ENCODE results near the gene ZNF597.
"Not testable (repeated sequence)": the region's sequence is repeated elsewhere in the genome, so short reads cannot be mapped to it uniquely, and the experiment has no call there.

ZNF597 gene

DNA sequence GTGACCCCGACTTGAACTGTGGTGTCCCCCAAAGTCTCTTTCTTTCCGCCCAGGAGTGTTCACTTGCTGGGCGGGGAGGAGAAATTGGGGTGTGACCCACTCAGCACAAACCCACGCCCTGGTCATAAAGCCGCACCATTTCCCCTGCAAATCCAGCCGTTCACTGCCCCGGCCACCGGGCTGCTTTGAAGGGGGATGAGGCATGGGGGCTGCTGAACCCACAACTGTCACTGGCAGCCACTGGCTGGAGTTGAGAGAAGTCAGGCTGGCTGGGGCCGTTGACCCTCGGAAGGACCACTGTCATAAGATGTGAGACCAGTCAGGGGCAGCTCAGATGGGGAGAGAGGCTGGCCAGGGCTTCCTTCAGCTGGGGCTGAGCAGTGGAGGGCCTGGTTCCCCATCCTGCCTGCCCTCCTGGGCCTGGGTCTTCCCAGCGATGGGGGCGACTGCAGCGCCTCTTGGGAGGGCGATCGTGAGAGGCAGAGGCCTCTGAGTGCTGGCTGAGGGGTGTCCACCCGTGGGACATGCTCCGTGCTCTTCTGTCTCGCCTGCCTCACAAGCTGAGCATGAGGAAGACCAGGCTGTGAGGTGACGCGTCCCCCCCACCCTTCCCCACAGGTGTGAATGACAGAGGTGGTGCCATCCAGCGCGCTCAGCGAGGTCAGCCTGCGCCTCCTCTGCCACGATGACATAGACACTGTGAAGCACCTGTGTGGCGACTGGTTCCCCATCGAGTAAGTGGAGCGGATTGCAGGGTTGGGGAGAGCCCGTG, 32.5 kb upstream of the ZNF597 start:
- DNase-seq = no peak

DNA sequence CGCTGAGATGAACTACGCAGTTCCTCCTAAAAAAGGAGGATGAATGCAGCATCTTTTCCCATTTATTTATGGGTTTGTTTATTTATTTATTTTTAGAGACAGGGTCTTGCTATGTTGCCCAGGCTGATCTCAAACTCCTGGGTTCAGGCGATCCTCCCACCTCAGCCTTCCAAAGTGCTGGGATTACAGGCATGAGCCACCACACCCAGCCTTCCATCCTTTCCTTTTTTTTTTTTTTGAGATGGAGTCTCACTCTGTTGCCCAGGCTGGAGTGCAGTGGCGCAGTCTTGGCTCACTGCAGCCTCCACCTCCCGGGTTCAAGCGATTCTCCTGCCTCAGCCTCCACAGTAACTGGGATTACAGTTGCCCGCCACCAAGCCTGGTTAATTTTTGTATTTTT, 31.6 kb upstream of the ZNF597 start:
- DNase-seq = not testable (repeated sequence)

DNA sequence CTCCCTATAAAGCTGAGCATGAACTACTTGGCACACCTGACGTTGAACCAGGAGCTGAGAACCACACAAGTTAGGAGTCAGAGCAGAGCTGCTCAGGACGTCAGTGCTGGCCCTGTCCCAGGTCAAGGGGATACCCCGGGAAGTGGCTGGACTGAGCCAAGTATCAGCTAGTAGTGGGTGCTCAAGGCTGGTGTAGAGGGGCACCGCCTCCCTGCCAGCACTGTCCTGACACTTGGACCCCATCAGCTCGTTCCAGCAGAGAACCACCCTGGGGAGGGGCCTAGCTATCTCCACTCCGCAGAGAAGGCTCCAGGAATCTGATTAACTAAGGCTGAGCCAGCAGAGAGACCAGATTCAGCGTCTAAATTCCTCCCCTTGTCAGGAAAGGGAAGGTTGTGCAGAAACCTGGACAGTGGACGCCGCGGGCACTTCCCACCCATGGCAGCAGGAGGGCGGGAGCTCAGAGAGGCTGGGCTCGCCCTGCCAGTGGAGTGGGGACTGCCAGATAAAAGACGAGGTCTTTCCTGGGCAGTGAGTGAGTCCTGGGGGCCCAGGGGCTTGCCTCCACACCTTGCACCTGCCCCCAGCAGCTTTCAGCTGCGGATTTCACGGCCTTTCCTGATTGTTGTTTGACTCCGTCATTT, 31.0 kb upstream of the ZNF597 start:
- DNase-seq = no peak

DNA sequence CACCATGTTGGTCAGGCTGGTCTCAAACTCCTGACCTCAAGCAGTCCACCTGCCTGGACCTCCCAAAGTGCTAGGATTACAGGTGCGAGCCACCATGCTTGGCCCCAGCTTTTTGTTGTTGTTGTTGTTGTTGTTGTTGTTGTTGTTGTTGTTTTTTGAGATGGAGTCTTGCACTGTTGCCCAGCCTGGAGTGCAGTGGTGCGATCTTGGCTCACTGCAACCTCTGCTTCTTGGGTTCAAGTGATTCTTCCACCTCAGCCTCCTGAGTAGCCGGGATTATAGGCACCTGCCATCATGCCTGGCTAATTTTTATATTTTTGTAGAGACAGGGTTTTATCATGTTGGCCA, 30.3 kb upstream of the ZNF597 start:
- DNase-seq = not testable (repeated sequence)

DNA sequence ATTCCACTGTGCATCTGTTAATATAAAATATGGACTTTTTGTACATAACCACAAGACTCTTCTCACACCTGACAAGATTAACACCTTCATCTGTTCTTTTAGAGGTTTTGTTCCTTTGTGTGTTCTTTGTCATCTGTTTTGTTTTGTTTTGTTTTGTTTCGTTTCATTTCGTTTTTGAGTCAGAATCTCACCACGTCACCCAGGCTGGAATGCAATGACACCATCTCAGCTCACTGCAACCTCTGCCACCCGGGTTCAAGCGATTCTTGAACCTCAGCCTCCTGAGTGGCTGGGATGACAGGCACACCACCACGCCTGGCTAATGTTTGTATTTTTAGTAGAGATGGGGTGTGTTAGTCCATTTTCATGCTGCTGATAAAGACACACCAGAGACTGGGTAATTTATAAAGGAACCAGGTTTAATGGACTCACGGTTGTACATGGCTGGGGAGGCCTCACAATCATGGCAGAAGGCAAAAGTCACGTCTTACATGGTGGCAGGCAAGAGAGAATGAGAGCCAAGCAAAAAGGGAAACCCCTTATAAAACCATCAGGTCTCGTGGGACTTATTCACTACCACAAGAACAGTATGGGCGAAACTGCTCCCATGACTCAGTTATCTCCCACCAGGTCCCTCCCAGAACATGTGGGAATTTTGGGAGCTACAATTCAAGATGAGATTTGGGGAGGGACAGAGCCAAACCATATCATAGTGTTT, 29.7 kb upstream of the ZNF597 start:
- no peak for DNase-seq

DNA sequence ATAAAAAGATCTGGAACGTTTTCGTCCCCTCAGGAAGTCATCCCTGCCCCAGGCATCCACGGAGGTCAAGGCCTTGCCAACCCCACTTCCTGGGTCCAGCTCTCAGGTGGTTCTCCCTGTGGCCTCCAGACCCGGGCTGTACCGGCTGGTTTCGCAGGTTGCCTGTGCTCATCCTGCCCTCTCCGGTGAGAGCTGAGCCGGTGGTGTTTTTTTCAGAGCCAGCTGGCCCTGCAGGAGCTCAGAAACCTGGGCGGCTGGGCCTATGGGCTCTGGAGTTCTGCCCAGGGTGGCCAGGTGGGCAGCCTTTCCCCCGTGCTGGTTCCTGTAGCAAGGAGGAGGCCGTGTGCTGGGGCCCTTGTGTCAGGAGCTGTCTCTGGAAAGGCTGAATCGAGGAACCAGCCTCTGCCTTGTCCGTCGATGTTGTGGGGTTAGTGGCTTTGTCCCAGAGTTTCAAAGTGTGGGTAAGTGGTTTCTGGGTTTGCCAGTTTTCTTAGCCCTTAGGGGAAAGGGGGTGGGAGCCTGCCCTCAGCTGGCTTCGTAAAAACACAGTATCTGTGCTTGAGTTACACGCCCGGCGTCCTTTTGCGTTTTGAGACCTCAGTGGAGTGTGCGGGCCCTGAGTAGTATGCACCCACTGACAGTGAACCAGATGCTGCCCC, 28.3 kb upstream of the ZNF597 start:
- DNase-seq = no peak

DNA sequence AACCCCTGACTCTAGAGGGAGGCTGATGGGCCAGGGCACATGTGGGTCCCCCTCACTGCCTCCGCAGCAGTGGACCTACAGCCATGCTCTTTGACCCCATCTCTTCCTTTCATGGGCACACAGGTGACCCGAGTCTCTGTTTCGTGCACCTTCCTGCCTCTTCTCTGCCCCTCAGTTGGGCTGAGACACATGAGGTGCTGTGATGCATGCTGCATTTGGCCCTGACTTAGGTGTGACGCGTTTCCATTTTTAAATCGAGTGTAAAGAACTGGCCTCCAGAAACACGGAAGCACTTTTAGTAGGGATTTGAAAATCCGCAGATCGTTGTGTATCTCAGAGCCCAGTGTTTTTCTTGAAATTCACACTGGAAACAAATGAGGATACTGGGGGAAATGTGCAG, 27.4 kb upstream of the ZNF597 start:
- no peak for DNase-seq

DNA sequence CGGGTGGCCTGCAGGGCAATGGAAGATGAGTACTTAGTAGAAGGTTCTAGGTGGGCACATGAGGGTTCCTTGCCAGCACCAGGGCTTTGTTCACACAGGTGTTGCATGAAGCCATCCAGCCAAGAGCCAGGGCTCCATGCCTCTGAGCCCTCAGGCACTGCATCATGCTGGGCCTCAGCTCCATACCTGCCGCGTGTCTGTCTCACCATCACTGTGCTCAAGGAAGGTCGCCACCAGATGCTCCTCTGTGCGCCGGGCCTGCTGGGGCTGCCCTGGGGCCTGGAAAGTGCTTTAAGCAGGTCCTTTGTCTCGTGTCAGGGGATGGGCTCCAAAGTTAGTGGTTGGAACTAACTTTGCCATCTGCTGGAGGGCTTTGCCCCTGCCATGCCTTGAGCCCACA, 26.4 kb upstream of the ZNF597 start:
- DNase-seq = no peak

DNA sequence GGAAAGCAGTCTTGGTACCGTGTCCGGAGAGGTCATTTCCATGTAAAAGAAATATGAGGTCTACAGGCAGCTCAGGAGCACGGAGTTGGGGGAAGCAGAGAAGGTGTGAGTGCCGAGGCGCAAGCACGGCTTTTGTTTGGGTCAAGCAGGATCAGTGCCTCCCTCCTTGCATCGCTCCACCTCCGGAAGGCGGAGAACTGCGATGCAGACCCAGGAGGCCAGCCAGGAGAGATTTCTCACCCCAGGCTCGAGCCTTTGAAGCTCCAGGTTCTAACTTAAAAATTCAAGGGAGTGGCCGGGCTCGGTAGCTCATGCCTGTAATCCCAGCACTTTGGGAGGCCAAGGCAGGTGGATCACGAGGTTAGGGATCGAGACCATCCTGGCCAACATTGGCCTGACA, 25.2 kb upstream of the ZNF597 start:
- DNase-seq = no peak

DNA sequence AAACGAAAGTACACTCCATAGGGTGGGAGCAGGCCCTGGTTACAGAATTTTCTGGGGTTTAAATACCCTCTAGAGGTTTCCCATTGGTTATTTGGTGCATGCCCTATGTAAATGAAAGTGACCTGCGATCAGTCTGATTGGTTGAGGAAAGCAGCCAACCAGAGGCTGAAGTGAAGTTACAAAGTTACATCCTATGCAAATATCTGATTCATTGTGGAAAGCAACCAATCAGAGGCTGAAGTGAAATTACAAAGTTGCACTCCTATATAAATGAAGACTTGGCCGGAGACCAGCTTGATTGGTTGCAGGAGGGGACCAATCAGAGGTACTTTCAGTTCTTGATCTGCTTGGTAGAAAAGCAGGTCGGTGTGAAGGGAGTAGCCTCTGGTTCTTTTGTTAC, 24.6 kb upstream of the ZNF597 start:
- DNase-seq = no peak

DNA sequence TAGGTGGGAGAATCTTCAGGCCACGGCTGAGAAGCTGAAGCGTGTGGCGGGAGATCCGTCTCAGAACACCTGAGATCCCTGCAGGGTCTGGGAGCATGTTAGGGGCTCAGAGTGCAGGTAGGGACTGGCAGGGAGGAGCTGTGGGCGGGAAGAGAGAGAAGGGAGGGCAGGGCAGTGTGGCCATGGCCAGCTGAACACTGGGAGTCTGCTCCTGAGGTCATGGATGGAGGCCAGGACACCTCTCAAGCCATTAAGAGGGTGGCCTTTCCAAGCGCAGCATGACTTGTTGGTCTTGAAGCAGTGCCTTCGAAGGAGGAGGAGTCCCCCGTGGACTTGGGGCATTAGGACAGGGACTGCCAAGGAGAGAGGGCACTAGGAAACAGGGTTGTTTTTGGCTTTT, 23.9 kb upstream of the ZNF597 start:
- DNase-seq = no peak

DNA sequence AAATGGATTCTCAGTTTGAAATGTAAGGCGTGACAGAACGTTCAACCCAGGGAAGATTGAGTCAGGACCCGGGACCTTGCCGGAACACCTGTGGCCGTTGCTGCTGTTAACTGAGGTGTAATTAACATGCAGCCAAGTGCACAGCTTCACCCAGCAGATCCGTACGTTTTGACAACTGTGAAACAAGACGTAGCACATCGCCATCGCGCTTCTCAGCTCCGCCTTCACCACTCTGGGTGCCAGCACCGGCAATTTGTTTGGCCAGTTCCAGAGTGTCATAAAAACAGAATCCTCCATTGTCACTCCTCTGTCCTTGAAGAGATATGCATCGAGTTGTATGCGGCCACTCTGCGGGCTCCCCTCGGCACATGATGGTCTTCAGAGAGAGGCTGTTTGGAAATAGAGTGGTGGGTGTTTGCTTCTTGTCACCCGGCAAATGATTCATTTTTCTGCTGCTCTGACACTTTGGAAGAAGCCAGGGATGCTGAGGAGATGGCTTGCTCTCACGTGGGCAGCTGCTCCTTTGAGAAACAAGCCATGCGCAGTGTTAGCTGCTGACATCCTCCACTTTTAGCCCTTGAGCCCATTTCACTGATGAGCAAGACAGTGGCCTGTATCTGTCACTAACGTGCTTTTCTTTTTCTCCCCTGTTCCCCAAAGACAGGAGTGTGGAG, 22.7 kb upstream of the ZNF597 start:
- no peak for DNase-seq

DNA sequence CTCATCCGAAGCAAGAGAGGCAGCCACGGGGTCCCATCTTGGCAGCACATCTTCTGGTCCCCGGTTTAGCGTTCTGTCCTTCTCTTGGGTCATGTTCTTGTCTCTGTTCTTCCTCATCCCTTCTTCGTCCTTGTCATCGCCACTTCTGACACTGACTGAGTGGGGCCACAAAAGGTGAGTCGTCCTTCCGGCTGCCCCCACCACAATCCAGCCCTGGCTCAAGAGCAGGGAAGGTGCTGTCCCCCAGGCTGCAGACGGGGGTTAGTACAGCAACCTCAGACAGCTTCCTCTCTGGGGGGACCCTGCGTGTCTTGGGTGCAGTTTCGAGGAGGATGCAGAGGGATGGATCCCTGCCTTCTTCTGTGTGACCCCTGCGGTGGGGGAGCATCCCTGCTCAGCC, 22.0 kb upstream of the ZNF597 start:
- DNase-seq = no peak

DNA sequence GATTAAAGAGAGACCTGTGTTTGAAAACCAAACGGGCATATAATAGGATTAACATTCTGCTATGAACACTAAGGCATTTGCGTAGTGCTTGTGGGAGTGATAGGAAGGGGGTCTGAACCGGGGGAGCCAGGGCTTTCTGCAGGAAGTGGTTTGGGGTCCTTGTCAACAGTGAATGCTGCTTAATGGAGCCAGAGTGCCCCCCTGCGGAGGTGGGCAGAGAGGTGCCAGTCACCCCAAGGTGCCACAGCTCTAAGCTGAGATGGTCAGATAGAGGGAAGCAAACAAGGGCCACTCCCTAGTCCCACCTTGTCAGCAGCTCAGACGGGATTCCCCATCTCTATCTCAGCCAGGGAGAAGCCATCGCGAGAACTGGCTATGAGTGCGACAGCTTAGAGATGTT, 17.8 kb upstream of the ZNF597 start:
- DNase-seq = no peak

DNA sequence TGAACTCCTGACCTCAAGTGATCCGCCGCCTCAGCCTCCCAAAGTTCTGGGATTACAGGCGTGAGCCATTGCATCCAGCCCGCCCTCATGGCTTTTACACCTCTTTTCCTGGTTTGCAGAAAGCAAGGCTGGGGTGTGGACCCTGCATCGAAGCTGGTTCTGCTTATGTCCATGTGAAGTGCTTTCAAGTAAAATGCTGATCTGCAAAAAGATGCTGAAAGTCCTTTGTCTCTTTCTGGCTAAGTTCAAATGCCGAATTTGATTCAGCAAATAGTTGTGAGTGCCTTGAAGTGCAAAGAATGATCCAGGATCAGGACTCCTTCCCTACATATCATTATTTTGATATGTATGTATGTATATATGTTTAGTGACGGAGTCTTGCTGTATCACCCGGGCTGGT, 17.3 kb upstream of the ZNF597 start:
- no peak for DNase-seq

DNA sequence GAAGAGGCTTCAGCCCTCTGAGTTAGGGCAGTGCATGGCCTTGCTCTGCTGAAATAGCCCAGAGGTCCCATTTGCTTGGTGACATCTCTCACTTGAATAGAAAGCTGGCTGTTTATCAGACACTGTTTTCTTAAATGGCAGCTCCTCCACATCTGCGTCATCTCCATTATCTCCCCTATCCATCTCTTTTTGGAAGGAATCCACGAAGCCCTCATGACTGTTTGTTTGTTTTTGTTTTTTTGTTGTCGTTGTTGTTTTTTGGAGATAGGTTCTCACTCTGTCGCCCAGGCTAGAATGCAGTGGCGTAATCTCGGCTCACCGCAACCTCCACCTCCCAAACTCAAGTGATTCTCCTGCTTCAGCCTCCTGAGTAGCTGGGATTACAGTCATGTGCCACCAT, 16.8 kb upstream of the ZNF597 start:
- DNase-seq = no peak

DNA sequence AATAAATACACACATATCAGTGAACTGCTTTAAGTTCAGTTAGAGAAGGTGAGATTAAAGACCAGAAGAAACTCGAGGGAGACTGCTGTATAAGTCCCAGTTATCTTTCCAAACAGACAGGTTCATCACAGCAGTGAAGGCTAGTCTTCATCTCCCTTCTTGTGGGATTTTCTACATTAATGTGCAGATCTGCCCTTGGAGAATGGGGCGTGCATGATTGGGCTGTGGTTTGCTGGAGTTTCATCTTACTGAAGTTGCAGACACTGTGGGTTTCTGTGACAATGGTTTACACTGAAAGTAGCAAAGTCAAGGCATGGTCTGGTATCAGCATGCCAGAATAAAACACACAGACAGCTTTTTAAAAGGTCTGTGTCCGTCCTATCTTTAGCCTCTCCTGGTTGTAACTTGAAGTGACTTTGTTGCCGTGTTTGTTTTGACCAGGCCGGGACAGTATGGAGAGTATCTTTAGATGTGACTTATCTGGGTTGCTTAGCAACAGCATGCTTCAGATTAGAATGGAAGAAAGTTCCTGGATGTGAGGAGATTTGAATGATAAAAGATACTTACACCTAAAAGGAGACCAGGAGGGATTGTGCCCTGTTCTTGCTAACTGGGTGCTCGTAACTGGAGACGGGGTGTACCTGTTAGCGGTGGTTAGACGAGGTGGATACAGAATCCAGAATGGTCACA, 16.2 kb upstream of the ZNF597 start:
- DNase-seq = no peak

DNA sequence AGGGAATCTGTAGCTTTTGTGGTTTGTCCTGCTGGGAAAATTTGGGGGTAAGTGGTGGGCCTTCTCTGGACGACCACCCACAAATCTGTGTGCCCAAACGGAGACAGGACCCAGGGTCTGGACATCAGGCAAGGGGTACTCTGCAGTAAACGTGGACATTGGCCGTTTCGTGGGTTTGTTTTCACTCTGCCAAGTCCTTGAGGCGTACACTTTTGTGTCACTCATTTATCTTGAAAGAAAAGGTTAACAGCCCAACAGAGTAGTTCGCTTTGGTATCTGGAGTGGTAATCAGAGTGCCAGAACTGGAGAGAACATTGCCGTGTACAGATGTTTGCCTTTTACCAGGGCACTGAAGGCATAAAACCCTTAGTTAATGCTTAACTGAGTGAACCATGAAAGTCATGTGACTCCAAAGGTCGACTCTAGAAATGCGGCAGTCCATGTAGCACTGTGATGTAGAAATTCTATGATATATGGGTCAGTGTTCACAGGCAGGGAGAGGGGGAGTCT, 15.6 kb upstream of the ZNF597 start:
- no peak for DNase-seq

DNA sequence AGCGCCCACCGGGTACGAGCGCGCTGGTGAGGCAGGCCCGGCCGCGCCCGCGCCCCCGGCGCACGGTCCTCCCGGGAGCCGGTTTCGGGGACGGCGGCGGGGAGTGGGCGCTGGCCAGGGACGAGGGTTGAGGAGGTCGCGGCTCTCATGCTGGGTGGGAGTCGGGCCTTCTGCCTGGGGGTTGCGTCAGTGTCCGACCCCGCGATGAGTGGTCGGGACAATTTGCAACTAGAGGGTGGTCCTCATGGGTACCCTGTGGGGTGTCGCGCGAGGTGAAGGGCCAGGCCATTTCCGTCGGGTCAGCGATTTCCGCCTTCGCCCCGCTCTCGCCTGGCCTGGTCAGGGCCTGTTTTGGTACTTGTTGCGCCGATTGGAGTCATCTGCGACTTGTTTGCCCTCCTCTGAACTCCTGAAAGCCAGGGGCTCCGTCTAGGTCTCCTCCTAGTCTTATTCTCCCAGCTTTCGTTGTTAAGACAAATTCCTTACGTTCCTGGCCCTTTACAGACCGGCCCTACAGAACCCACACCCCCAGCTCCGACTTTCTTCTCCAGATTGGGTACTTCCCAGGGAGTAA, 15.1 kb upstream of the ZNF597 start:
- DNase-seq = peak; percentile 57

DNA sequence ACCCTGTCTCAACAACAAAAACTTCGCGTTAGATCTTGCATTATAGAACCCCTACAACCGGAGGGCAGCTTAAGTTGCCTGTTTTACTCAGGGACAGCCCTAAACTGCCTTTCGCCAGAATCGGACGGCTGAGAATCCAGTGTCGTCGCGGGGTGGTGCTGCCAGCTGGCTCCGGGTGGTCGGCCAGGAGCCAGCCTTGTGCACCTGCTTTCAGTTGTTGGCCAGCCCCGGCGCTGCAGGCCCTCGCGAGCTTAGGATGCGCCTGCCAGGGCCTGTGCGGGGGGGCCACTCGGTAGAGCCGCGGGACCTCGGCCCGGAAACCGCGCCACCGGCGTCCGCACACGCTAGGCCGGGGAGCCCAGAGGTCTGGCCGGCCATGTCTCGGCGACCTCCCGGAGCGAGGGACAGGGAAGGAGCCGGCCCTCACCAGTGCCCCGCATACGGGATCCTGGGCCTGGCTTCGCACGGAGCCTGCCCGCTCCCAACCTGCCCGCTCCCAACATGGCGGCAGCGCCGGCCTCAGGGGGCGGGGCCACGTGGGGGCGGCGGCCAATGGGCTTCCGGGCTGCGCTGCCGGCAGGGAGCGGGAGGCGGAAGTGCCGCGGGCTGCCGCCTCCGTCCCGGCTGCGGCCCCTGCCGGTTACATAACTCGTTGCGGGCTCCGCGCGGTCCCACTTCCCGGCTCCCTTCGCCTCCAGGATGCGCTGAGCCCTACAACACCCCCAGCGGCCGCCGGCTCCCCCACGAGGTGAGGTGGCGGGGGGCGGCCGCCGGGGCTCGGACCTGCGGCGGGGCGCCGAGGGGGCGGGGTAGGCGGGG, 14.3 kb upstream of the ZNF597 start:
- peak; percentile 95 for DNase-seq

DNA sequence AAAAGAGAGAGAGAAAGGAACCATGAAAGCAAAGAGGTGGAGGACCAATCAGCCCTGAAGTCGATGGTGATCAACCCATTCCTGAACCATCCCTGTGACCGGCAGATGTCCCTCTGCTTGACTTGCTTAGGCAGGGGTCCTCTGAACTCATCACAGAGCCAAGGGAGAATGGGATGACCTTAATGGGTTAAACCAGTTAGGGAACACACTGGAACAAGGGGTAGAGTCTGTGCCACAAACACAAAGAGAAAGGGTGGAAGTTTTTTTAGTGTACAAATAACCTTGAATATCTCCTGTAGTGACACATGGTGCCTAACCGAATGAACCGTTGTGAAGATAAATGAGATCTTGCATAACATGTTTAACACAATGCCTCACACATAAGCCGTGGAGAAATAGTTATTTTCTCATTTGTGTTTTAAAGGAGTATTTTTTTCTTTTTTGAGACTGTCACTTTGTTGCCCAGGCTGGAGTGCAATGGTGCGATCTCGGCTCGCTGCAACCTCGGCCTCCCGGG, 11.4 kb upstream of the ZNF597 start:
- DNase-seq = no peak
